GM23338 (cell line): Measurements from ENCODE around the gene TRIOBP. TPM values are rescaled to one million over a fixed set of nuclear protein-coding genes. Genes with fewer than 3 reads are reported as not detected.

Experiments used
- ATAC-seq: fragments of 200-7000 bp; cut with Tn5 transposase; 3 replicates; pipeline ENCODE4 v1.9.1; 2020
- DNase-seq: peaks from one replicate; pipeline ENCODE4 v3.0.0-alpha.2; 2015; ENCODE audit warnings: low spot score
- H2AFZ ChIP-seq: fragments of 200-600 bp; sonication (generic); 2 replicates; pipeline ENCODE4 v1.8.0; 2016; ENCODE audit warnings: antibody characterized with exemption, mild to moderate bottlenecking, moderate library complexity
- H3F3A ChIP-seq: fragments of 200-600 bp; sonication (generic); replicated peaks from 2 replicates; pipeline ENCODE4 v1.8.0; 2017; ENCODE audit warnings: antibody characterized with exemption, mixed run types, low read depth
- H3K27ac ChIP-seq: fragments of 200-600 bp; sonication (generic); 2 replicates; pipeline ENCODE4 v1.6.1; 2016; ENCODE audit warnings: low read depth
- H3K27me3 ChIP-seq: fragments of 200-600 bp; sonication (generic); 2 replicates; pipeline ENCODE4 v1.8.0; 2016; ENCODE audit warnings: mild to moderate bottlenecking, mixed run types, moderate library complexity; ENCODE audit not compliant: insufficient read depth
- H3K36me3 ChIP-seq: fragments of 200-600 bp; sonication (generic); 2 replicates; pipeline ENCODE4 v1.8.0; 2016; ENCODE audit warnings: mild to moderate bottlenecking; ENCODE audit not compliant: insufficient read depth
- H3K4me1 ChIP-seq: fragments of 200-600 bp; sonication (generic); 2 replicates; pipeline ENCODE4 v1.8.0; 2016; ENCODE audit warnings: mild to moderate bottlenecking, moderate library complexity; ENCODE audit not compliant: insufficient read depth
- H3K4me2 ChIP-seq: fragments of 200-600 bp; sonication (generic); 2 replicates; pipeline ENCODE4 v1.7.1; 2017; ENCODE audit warnings: mixed run types
- H3K4me3 ChIP-seq: fragments of 200-600 bp; sonication (generic); 2 replicates; pipeline ENCODE4 v1.6.1; 2016; ENCODE audit warnings: mixed run types
- H3K79me2 ChIP-seq: fragments of 200-600 bp; sonication (generic); replicated peaks from 2 replicates; pipeline ENCODE4 v1.8.0; 2017; ENCODE audit warnings: mild to moderate bottlenecking; ENCODE audit not compliant: insufficient read depth
- H3K9me2 ChIP-seq: fragments of 200-600 bp; sonication (generic); 2 replicates; pipeline ENCODE4 v1.8.0; 2017; ENCODE audit not compliant: insufficient read depth
- H4K20me1 ChIP-seq: fragments of 200-600 bp; sonication (generic); replicated peaks from 2 replicates; pipeline ENCODE4 v1.8.0; 2017; ENCODE audit warnings: mild to moderate bottlenecking; ENCODE audit not compliant: insufficient read depth
- H3K27ac Mint-ChIP-seq: 2 replicates; pipeline ENCODE4 v1.8.0; 2020; ENCODE audit warnings: inconsistent platforms, mild to moderate bottlenecking, moderate library complexity, mixed read lengths
- H3K27me3 Mint-ChIP-seq: 3 replicates; pipeline ENCODE4 v1.8.0; 2022; ENCODE audit warnings: low read depth, mild to moderate bottlenecking, moderate library complexity, mixed read lengths, inconsistent platforms; ENCODE audit not compliant: insufficient read depth, poor library complexity
- H3K36me3 Mint-ChIP-seq: 3 replicates; pipeline ENCODE4 v1.8.0; 2021; ENCODE audit warnings: low read depth, mild to moderate bottlenecking, inconsistent platforms, moderate library complexity, mixed read lengths
- H3K4me1 Mint-ChIP-seq: 3 replicates; pipeline ENCODE4 v1.8.0; 2020; ENCODE audit warnings: mild to moderate bottlenecking, inconsistent platforms, mixed read lengths
- H3K4me3 Mint-ChIP-seq: 3 replicates; pipeline ENCODE4 v1.8.0; 2021; ENCODE audit warnings: moderate library complexity, mild to moderate bottlenecking, inconsistent platforms, mixed read lengths
- H3K9me3 Mint-ChIP-seq: 3 replicates; pipeline ENCODE4 v1.8.0; 2020; ENCODE audit warnings: moderate library complexity, mild to moderate bottlenecking, inconsistent platforms, mixed read lengths
- CREB1 ChIP-seq: fragments of 250-450 bp; sonication (Bioruptor Pico); IDR thresholded peaks from 2 replicates; pipeline ENCODE4 v1.5.0; 2020; ENCODE audit warnings: low read depth, mild to moderate bottlenecking, moderate library complexity
- CTCF ChIP-seq, 2 experiments: fragments of 200-600 bp in 1 of 2; sonication (generic) in 1 of 2; conservative IDR thresholded peaks; 2 replicates each; pipeline versions ENCODE4 v1.5.1 to v1.6.1; 2016 to 2017; ENCODE audit warnings: antibody characterized with exemption in 2 of 2, low read depth in 2 of 2, mild to moderate bottlenecking in 2 of 2, moderate library complexity in 1 of 2
- ETS1 ChIP-seq: IDR thresholded peaks from 2 replicates; pipeline ENCODE4 v1.6.1; 2016; ENCODE audit warnings: antibody characterized with exemption
- EZH2 ChIP-seq: fragments of 200-600 bp; sonication (generic); IDR thresholded peaks from one replicate; pipeline ENCODE4 v1.8.0; 2017; ENCODE audit warnings: antibody characterized with exemption, mild to moderate bottlenecking, low read depth; ENCODE audit not compliant: unreplicated experiment
- EZH2phosphoT487 ChIP-seq: fragments of 200-600 bp; sonication (generic); IDR thresholded peaks from one replicate; pipeline ENCODE4 v1.8.1; 2018; ENCODE audit warnings: antibody characterized with exemption; ENCODE audit not compliant: unreplicated experiment
- JUNB ChIP-seq: IDR thresholded peaks from one replicate; pipeline ENCODE4 v1.6.1; 2016; ENCODE audit warnings: antibody characterized with exemption; ENCODE audit not compliant: unreplicated experiment
- NANOG ChIP-seq: IDR thresholded peaks from 2 replicates; pipeline ENCODE4 v1.6.1; 2016; ENCODE audit warnings: antibody characterized with exemption, borderline replicate concordance
- POLR2AphosphoS5 ChIP-seq: IDR thresholded peaks from 2 replicates; pipeline ENCODE4 v1.6.1; 2016; ENCODE audit warnings: antibody characterized with exemption, low read depth
- REST ChIP-seq: IDR thresholded peaks from one replicate; pipeline ENCODE4 v1.6.1; 2018; ENCODE audit warnings: antibody characterized with exemption; ENCODE audit not compliant: unreplicated experiment
- STAT1 ChIP-seq: IDR thresholded peaks from one replicate; pipeline ENCODE4 v1.6.1; 2016; ENCODE audit warnings: antibody characterized with exemption; ENCODE audit not compliant: unreplicated experiment
- ZNF114 ChIP-seq: fragments of 250-450 bp; sonication (Bioruptor Pico); IDR thresholded peaks from 2 replicates; pipeline ENCODE4 v1.5.0; 2020; ENCODE audit warnings: mild to moderate bottlenecking, moderate library complexity
- ZNF331 ChIP-seq: fragments of 250-450 bp; sonication (Bioruptor Pico); IDR thresholded peaks from 2 replicates; pipeline ENCODE4 v1.5.0; 2020; ENCODE audit warnings: low read depth, mild to moderate bottlenecking, moderate library complexity
- ZNF462 ChIP-seq: fragments of 250-450 bp; sonication (Bioruptor Pico); IDR thresholded peaks from 2 replicates; pipeline ENCODE4 v1.5.0; 2020; ENCODE audit warnings: mild to moderate bottlenecking, moderate library complexity
- polyA plus RNA-seq: library from polyadenylated mRNA; unstranded; fragments of >200 nt; fragmentation: Nextera tagmentation; extraction: Ambion mirVana; gene quantifications from 2 replicates; pipeline ENCODE4 v1.2.1, GENCODE V29; 2016
- total RNA-seq: library from RNA; depleted of rRNA; stranded (reverse); fragments of >200 nt; shearing (Covaris generic); gene quantifications from 2 replicates; pipeline ENCODE4 v1.2.3, GENCODE V29; 2014

The TRIOBP gene
- total and polyA plus RNA-seq, 2 experiments from 2014 or later: 21.4 to 48.4 TPM

- no peak overlapping the region for H3K27ac ChIP-seq
- Mint-ChIP-seq H3K36me3 (peaks cover 32% of the 10 kb centered on the region), H3K4me1 (no peaks in the 10 kb centered on the region; the same call in 2 of the 3 replicates), H3K9me3 (peaks cover 7% of the 10 kb centered on the region; the same call in 2 of the 3 replicates), H3K4me3 (no peak overlapping the region), H3K27ac (no peak overlapping the region), H3K27me3 (peaks cover 28% of the 10 kb centered on the region)
- H3K9me2 ChIP-seq: no peaks in the 10 kb centered on the region
- H3K4me1 ChIP-seq: no peaks in the 10 kb centered on the region
- H3K4me2 ChIP-seq: no peak overlapping the region
- ATAC-seq: no peak
- H2AFZ ChIP-seq: no peak overlapping the region
- H3F3A ChIP-seq: no peaks in the 10 kb centered on the region
- H3K4me3 ChIP-seq: no peak overlapping the region
- H4K20me1 ChIP-seq: peaks cover 3% of the 10 kb centered on the region
- no peak for DNase-seq
- TF ChIP-seq CREB1 (CRISPR knock-in tag): no peak
- TF ChIP-seq POLR2AphosphoS5: no peak
- TF ChIP-seq NANOG: no peak
- no peak for TF ChIP-seq ZNF114 (CRISPR knock-in tag)
- TF ChIP-seq STAT1: no peak
- TF ChIP-seq JUNB: no peak
- TF ChIP-seq REST: no peak
- TF ChIP-seq CTCF (conservative IDR thresholded peaks at IDR 0.05; ENCODE audit: low read depth in 2 of 2): no peak
- no peak for TF ChIP-seq ETS1
- TF ChIP-seq ZNF331: no peak
- TF ChIP-seq ZNF462 (CRISPR knock-in tag): no peak
- no peak for TF ChIP-seq EZH2
- no peak for TF ChIP-seq EZH2phosphoT487
- no peaks in the 10 kb centered on the region for H3K79me2 ChIP-seq
- H3K36me3 ChIP-seq: no peaks in the 10 kb centered on the region
- peaks cover 4% of the 10 kb centered on the region; the same call in 1 of the 2 replicates for H3K27me3 ChIP-seq
These were observed 28.8 kb downstream of the TRIOBP start for GRCh38 chr22:37725551-37726240.
